OCI-LY1 (cell line): ENCODE results near the gene DEAF1.

ENCODE experiments used
- H2AFZ ChIP-seq: fragments of 200-600 bp; sonication (generic), shearing (Covaris generic); 2 replicates; pipeline ENCODE4 v1.6.0; 2014; ENCODE audit warnings: antibody characterized with exemption, mild to moderate bottlenecking, low read length
- H3F3A ChIP-seq: fragments of 200-600 bp; sonication (generic), shearing (Covaris generic); 2 replicates; pipeline ENCODE4 v1.6.0; 2014; ENCODE audit warnings: mild to moderate bottlenecking, antibody characterized with exemption, low read length, moderate library complexity; ENCODE audit not compliant: insufficient read depth
- H3K27ac ChIP-seq: fragments of 200-600 bp; sonication (generic); 2 replicates; pipeline ENCODE4 v1.5.1; 2014; ENCODE audit warnings: low read length, mixed run types, mild to moderate bottlenecking, low read depth; ENCODE audit not compliant: poor library complexity, severe bottlenecking
- H3K27me3 ChIP-seq: fragments of 200-600 bp; sonication (generic); 2 replicates; pipeline ENCODE4 v1.6.0; 2014; ENCODE audit warnings: antibody characterized with exemption, mild to moderate bottlenecking, low read length, moderate library complexity; ENCODE audit not compliant: insufficient read depth
- H3K36me3 ChIP-seq: fragments of 200-600 bp; sonication (generic); 2 replicates; pipeline ENCODE4 v1.6.1; 2014; ENCODE audit warnings: mild to moderate bottlenecking, antibody characterized with exemption, low read length, moderate library complexity, mixed read lengths; ENCODE audit not compliant: insufficient read depth
- H3K4me1 ChIP-seq: fragments of 200-600 bp; sonication (generic); 2 replicates; pipeline ENCODE4 v1.5.1; 2014; ENCODE audit warnings: mild to moderate bottlenecking, low read length, moderate library complexity; ENCODE audit not compliant: insufficient read depth, severe bottlenecking
- H3K4me2 ChIP-seq: fragments of 200-600 bp; sonication (generic), shearing (Covaris generic); 2 replicates; pipeline ENCODE4 v1.6.1; 2014; ENCODE audit warnings: low read length
- H3K4me3 ChIP-seq: fragments of 200-600 bp; sonication (generic); 2 replicates; pipeline ENCODE4 v1.5.1; 2014; ENCODE audit warnings: low read length, low read depth, mild to moderate bottlenecking, mixed read lengths; ENCODE audit not compliant: poor library complexity, severe bottlenecking
- H3K79me2 ChIP-seq: fragments of 200-600 bp; shearing (Covaris generic); 2 replicates; pipeline ENCODE4 v1.6.1; 2016; ENCODE audit warnings: mixed run types, low read length, mixed read lengths; ENCODE audit not compliant: insufficient read depth
- H3K9ac ChIP-seq: fragments of 200-600 bp; sonication (generic), shearing (Covaris generic); 2 replicates; pipeline ENCODE4 v1.6.1; 2014; ENCODE audit warnings: mild to moderate bottlenecking, low read length, mixed read lengths
- H3K9me2 ChIP-seq: fragments of 200-600 bp; sonication (generic), shearing (Covaris generic); 2 replicates; pipeline ENCODE4 v1.6.1; 2014; ENCODE audit warnings: low read depth, mild to moderate bottlenecking, low read length, mixed read lengths
- H3K9me3 ChIP-seq: fragments of 200-600 bp; shearing (Covaris generic); 2 replicates; pipeline ENCODE4 v1.6.1; 2014; ENCODE audit warnings: low read length, mixed read lengths
- H4K20me1 ChIP-seq: fragments of 200-600 bp; sonication (generic), shearing (Covaris generic); 2 replicates; pipeline ENCODE4 v1.6.0; 2016; ENCODE audit warnings: mild to moderate bottlenecking, low read length; ENCODE audit not compliant: insufficient read depth
- EZH2 ChIP-seq: fragments of 200-600 bp; sonication (generic), shearing (Covaris generic); IDR thresholded peaks from 2 replicates; pipeline ENCODE4 v1.8.0; 2017; ENCODE audit warnings: borderline replicate concordance, mixed run types, mild to moderate bottlenecking, antibody characterized with exemption, low read length, moderate library complexity, mixed read lengths
- TF ChIP-seq, protein P1 (sequence below): fragments of 200-600 bp; sonication (generic), shearing (Covaris generic); IDR thresholded peaks from 2 replicates; pipeline ENCODE4 v1.5.1; 2017; ENCODE audit warnings: mild to moderate bottlenecking, antibody characterized with exemption, low read length, moderate library complexity, mixed read lengths

The DEAF1 gene

DNA sequence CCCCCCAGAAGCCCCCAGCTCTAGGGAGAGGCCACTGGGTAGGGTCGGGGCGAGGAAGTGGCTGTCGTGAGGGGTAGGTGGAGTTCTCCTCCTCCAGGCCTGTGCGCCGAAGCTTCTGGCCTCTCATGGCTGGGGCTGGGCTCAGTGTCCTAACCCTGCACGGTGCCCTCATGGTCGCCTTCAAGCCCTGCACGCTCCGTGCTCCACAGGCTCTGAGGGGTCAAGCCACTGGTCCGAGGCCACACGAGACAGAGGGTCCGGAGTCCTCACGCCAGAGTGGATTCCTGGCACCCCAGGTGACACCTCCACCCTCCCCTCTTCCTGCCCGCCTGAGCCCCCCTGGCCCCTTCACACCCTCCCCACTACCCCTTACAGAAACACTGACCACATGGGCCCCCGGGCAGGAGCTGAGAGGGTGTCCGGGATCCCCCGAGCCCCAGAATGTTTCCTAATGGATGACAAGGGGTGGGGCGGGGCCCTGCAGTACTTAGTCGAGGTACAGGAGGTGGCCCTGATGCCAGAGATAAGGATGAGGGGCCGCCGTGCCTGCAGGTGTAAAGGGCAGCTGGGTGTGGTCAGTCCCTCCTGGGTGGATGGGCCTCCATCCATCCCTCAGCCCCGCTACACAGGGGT, 69.3 kb downstream of the DEAF1 start:
- H3K27me3 ChIP-seq: 0 out of 2 replicates have a peak, but pooled peaks cover 3% of the 10 kb centered on the region
- H2AFZ ChIP-seq: no peak overlapping the region
- no peak overlapping the region for H3K27ac ChIP-seq
- no peaks in the 10 kb centered on the region for H3K79me2 ChIP-seq
- H3K36me3 ChIP-seq: peaks cover 8% of the 10 kb centered on the region; the same call in 1 of the 2 replicates
- H3K4me3 ChIP-seq: no peak overlapping the region
- peaks cover 18% of the 10 kb centered on the region for H3K4me1 ChIP-seq
- H3K9ac ChIP-seq: no peak overlapping the region
- TF ChIP-seq EZH2: no peak
- TF ChIP-seq, protein P1, sequence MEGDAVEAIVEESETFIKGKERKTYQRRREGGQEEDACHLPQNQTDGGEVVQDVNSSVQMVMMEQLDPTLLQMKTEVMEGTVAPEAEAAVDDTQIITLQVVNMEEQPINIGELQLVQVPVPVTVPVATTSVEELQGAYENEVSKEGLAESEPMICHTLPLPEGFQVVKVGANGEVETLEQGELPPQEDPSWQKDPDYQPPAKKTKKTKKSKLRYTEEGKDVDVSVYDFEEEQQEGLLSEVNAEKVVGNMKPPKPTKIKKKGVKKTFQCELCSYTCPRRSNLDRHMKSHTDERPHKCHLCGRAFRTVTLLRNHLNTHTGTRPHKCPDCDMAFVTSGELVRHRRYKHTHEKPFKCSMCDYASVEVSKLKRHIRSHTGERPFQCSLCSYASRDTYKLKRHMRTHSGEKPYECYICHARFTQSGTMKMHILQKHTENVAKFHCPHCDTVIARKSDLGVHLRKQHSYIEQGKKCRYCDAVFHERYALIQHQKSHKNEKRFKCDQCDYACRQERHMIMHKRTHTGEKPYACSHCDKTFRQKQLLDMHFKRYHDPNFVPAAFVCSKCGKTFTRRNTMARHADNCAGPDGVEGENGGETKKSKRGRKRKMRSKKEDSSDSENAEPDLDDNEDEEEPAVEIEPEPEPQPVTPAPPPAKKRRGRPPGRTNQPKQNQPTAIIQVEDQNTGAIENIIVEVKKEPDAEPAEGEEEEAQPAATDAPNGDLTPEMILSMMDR: no peak
- no peak overlapping the region for H3K4me2 ChIP-seq
- H3K9me3 ChIP-seq: no peaks in the 10 kb centered on the region
- no peaks in the 10 kb centered on the region for H4K20me1 ChIP-seq
- no peaks in the 10 kb centered on the region for H3F3A ChIP-seq
- H3K9me2 ChIP-seq: no peaks in the 10 kb centered on the region

DNA sequence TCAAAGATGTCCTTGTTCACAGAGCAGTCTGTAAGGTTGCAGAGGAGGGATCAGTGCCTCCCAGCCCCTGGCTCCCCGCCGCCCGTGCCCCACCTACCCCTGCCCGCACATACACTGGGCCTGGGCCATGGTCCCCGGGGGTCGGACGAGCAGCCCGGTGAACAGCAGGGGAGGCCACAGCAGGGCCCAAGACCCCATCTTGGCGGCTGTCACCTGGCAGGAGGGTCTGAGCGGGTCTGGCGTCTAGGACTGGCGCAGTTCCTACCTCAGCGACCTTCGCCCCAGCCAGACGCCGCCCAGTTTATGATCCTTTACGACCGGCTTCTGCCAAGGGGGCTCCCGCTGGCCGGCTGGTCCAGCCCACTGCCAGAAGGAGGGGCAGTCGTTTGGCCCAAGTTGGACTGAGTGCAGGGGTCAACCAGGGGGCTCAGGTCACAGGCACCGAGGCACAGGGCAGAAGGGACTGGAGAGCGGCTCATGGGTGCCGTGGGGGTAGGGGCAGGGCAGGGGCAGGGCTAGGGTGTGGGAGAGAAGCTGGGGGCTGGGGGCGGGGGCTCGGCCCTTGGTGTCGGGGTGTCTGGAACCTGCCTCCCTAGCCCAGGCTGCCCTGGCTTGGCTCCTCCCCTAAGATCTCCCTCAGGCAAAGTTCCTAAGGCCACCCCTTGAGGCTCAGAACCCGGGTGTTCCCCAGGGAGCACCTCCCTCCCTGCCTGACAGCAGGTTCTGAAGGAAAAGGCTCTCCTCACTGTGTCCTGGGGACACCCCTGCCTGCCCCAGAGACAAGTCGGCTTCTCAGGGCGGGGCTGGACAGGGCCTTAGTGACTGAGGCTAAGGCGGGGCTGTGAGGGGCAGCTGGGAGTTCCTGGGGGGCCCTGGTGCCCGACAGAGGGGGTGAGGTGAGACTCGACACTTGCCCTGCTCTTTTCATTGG, 70.1 kb downstream of the DEAF1 start, which contains the start of gene CDHR5:
Gene CDHR5 (minus strand): TSS at position 251 of the 931 bp plus-strand sequence. CDS start 53 bp downstream, at position 198.
- Histone ChIP-seq H3F3A (no peaks in the 10 kb centered on the region), H3K27me3 (0 out of 2 replicates have a peak, but pooled peaks cover 3% of the 10 kb centered on the region), H3K36me3 (peaks cover 8% of the 10 kb centered on the region; the same call in 1 of the 2 replicates), H3K4me1 (peaks cover 18% of the 10 kb centered on the region), H3K27ac (no peak within 1 kb of the TSS), H3K9me3 (no peaks in the 10 kb centered on the region), H3K4me3 (no peak within 1 kb of the TSS), H3K9ac (no peak within 1 kb of the TSS), H3K79me2 (no peaks in the 10 kb centered on the region), H4K20me1 (no peaks in the 10 kb centered on the region), H3K4me2 (no peak within 1 kb of the TSS), H2AFZ (no peak within 1 kb of the TSS), H3K9me2 (no peaks in the 10 kb centered on the region)
- TF ChIP-seq, protein P1: no peak
- TF ChIP-seq EZH2: no peak

DNA sequence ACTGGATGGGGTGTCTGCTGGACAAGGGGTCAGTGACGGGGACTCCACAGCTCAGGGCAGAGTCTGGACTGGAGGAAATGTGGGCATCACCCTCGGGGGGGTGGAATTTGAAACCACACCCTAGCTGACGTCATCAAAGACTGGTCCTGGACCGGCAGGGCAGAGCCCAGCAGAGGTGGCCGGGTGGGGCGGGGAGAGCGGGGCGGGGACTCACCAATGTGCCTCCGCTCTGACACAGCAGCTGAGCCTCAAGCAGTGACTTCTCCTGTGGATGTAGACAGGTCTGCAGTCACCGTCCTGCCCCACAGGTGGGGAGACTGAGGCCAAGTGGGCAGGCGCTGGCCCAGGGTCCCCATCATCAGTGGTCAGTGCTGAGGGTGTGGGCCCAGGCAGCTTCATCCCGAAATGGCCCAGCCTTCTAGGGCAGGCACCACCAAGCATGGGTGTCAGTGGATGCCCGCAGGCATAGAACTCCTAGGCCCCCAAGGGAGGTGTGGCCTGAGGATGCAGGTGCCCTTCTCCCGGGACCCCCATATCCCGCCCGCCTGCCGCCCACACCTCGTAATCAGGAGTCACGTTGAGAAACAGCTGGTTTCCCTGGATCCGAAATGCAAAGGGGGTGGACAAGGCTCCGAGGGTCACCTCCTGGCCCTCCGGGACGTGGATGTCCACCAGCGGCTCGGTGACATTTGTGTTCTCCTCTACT, 70.9 kb downstream of the DEAF1 start:
- Histone ChIP-seq H3K4me3 (no peak overlapping the region), H2AFZ (no peak overlapping the region), H3K27me3 (0 out of 2 replicates have a peak, but pooled peaks cover 3% of the 10 kb centered on the region), H3K9ac (no peak overlapping the region), H3K4me2 (no peak overlapping the region), H3K36me3 (peaks cover 8% of the 10 kb centered on the region; the same call in 1 of the 2 replicates), H4K20me1 (no peaks in the 10 kb centered on the region), H3K9me2 (no peaks in the 10 kb centered on the region), H3F3A (no peaks in the 10 kb centered on the region), H3K9me3 (no peaks in the 10 kb centered on the region), H3K4me1 (peaks cover 13% of the 10 kb centered on the region), H3K79me2 (no peaks in the 10 kb centered on the region), H3K27ac (no peak overlapping the region)
- no peak for TF ChIP-seq EZH2
- TF ChIP-seq, protein P1: no peak
